M059J (cell line): Measurements from ENCODE around the gene HEMK1. TPM values are rescaled to one million over a fixed set of nuclear protein-coding genes. Genes with fewer than 3 reads are reported as not detected.

Experiments used
- DNase-seq: peaks from one replicate; pipeline ENCODE4 v3.0.0-alpha.2; 2012; ENCODE audit warnings: low read depth
- total RNA-seq: library from RNA; depleted of rRNA; stranded (reverse); fragments of >200 nt; shearing (Covaris generic); gene quantifications from 2 replicates; pipeline ENCODE4 v1.2.3, GENCODE V29; 2014

Gene HEMK1
- total RNA-seq, 1 experiment from 2014 or later: 7.3 TPM

DNA sequence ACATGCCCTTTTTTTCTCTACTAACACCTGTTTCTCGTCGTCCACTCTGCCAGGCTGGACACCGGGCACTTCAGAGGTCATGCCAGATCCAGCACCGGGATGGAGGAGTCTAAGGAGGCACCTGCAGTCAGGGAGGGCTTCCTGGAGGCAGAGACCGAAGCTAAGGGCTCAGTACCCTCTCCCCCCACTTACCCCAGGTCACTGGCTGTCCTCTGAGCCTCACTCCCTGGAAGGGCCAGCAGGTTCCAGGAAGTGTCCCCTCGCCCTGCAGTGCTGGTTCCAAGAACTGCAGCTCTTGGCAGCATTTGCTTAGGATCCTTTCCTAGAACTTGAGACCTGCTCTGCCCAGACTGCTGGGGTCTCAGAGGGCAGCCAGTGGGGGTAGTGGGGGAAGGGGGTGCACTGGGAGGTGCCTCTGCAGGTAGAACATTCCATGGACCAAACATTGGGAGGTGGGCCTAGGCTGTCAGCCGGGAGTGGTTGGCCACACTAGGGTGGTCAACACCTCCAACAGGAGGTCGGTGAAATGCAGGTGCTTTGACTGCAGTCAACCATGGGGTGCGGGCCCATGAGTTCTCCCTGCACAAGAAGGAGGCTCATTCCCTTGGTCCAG is 30.9 kb downstream of the HEMK1 start:
- DNase-seq: no peak

DNA sequence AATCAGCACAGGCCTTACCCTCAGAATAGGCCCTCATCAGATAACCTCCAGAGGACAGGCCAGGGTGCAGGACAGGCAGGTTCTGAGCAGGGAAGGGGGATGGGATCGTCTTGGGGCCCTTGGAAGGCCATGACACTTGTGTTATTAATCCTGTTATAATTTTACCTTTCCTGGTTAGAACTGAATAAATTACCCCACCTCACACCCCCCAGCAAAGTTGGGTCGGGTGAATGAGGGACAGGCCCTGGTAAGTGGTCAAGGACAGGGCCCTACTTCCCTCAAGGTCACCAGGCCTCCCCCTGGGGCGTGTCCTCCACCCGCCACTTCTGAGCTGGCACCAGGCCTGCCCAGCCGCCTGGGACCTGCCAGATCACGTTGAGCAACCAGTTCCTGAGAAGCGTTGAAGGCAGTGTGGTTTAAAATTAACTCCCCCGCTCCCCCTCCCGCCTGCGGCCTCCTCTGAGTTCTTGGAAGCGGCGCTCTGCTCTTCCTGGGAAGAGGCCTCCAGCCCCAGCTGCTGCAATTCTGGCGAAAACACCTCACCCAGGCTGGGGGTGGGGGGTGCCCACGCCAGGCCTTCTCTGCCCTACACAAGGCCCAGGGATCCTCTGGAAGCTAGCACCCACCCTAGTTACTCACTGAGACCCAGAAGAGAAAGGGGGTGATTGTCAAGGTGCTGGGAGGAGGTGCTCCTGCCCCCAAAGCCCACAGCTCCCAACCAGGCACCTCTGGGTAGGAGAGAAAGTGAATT is 31.7 kb downstream of the HEMK1 start:
- DNase-seq: peak; percentile 94

DNA sequence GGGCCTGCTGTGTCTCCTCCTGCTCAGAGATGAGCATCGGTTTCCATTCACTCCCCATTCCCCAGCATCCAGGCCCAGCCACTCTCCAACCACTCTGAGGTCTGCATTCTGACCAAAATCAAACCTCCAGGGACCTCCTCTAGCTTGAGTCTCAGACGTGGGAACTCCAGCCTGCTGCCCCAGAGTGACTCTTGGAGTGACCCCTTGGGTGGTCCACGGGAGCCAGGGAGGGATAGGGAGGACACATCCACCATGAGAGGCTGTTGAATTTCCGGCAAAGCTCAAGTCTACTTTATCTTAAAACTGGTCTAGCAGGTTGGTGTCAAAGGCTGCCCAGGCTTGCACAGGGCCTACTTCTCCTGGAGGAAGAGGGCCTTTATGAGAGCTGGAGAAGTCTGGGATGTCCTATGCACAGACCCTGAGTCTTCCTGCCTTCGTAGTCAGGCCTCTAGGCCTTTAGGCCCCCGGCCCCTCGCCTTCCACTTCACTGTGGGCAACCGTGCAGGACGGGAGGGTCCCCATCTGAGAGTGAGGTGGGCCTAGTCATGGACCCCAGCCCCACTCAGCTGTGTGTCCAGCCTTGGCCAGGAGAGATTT is 33.4 kb downstream of the HEMK1 start:
- no peak for DNase-seq

DNA sequence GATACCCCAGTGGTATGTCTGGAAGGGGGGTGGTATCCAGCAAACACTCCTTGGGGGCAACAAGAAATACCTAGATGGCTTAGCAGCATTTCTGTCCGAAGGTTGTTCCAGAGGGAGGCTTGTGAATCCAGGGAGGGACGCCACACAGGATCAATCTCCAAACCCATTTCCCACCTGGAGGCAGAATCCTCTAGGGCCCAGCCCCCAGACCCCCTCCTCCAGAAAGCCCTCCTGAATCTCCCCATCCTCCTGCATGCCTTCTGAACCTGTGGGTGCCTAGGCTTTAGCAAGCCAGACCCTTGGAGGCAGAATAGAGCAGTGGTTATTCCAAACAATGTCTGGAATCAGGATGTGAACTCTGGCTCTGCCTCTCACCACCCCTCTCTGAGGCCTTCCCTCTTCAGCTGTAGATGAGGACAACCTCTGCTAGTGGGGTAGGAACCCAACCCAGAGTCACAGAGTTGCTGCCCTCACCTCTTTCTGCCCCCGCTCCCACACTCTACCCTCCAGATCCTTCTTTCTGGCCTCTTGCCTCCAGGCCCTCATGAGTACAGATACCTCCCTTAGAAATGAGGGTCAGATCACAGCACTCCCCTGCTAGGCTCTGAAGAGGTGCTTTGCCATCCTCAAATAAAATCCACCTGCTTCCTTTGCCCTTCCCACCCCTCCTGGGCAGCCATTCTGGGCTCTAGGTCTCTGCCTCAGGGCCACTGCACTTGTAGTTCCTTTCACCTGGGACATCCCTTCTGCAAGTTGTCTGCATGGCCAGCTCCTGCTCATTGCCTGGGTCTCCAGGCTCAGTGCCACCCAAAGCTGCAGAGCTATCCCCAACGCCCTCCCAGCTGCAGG is 34.2 kb downstream of the HEMK1 start:
- DNase-seq: no peak

DNA sequence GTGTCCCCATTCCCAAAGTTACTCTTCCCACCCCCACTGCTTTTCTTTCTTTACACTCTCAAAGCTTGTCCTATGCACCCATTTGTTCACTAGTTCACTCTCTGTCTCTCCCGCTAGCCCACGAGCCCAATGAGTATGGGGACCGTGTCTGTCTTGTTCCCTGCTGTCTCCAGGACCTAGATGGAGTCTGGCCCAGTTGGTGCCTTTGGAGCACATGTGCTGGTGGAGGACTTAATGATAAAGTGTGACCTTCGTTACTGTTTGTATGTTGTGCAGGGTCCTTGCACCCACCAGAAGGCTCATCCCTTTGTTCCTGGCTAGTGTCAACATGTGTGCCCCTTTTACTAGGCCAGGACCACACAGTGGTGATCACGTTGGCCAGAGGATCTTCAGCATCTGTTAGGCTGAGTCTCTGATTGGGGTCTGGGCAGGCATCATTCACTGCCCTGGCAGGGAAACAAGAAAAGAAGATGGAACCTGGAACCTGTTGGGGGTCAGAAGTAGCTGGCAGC is 34.8 kb downstream of the HEMK1 start:
- no peak for DNase-seq

DNA sequence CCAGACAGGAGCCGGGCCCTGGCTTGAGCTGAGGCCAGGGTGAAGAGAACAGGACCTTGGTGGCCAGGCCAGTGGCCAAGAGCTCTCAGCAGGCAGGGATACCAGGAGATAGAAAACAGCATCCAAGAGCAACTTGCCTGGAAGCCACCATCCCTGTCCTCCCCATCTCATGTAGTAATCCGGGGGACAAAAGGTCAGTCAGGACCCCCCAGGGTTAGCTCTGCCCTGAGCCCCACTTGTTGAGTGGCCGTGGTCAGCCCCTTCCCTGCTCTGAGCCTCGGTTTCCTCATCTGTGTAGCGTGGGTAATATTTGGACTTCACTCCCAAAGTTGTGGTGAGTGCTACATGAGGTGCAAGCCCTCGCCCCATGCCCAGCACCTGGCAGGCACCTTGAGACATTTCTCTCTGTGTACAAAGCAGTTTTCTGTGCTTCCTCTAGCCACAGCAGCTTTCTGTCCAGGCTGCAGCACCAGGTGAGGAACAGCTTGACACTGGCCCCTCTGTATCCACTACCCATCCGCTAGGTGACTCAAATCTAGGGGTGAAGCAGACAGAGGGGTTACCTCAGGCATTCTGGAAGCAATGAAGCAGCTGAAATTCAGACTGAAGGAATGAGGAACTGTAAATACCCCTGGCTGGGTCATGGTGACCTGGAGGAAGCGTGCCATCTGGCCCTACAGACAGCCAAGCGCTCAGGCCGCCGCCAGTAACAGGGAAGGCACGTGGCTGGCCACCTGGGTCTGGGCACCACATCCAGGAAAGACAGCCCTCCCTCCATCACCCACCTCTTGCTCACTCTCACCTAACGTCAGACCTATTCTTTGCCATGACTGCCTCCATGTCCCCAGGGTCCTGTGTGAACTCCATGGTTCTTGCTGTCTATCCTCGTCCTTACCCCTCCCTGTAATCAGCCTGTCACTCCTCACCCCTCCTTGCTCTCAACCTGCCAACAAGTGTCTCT is 35.6 kb downstream of the HEMK1 start:
- DNase-seq: no peak

DNA sequence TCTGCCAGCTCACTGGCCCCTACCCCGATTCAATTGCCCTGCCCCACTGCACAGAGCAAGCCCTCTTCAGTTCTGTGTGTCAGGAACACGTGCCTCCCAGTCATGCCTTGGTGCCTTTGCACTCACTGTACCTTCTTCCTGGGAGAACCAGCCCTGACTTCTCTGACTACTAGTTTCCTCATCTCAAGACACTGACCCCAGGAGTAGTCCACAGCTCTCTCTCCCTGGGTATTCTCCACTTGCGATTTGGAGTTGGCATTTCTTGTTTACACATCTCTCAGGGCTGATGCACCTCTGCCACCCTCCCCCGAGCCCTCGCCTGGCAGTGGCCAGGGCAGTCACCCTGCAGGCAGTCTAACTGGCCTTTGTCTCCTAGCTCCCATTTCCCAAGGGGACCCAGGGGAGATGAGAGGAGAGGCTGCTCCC is 36.6 kb downstream of the HEMK1 start:
- no peak for DNase-seq

DNA sequence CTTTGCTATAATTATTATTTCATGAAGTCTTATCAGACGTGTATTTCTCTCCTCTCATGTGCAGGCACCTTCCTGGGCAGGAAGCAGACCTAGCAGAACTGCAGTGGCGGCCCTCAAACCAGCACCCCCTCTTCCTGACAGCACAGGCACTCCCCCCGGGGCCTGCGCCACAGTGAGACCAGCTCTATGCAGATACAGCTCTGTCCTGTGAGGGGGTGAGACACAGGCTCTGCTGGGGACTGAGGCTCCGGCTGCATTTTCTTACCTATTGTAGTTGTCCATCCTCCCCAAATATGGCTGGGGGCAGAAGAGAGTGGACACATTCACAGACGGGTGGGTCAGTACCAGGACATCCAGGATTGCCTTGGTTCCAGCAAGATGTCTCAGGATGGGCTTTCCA is 37.3 kb downstream of the HEMK1 start:
- no peak for DNase-seq

DNA sequence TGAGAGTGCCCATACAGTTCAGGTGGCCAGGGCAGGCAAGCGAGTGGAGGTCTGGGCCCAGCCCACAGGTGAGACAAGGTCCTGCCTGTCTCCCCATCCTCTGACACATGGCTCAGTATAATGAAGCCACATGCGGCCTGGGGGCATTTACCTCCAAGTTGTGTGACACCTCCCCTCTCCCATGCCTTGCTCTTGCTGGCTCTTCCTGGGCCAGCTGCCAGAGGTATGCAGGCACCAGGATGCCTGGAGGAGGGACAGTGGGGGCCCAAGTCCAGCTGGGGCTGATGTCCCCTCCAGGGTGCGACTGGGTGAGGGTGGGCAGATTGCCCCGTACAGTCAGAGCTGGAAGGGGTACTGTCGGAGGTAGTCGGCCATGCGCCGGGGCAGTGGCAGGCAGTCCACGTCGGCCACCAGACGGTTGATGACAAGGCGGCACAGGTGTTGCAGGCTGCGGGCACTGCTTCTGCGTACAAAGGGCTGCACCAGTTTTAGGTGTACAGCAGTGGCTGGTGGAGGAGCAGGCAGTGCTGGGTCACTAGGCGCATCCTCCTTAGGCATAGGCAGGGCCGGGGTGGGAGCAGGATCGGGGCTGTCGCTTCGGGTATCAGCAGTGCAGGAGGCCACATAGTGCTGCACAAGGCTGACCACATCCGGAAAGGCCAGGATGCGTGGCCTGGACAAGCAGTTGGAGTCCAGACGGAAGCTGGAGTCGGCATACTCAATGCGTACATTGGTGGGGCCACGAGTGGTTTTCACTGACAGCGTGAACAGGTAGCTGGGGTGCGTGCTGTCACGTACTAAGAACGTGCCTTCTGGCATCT is 38.2 kb downstream of the HEMK1 start:
- DNase-seq: peak; percentile 28

DNA sequence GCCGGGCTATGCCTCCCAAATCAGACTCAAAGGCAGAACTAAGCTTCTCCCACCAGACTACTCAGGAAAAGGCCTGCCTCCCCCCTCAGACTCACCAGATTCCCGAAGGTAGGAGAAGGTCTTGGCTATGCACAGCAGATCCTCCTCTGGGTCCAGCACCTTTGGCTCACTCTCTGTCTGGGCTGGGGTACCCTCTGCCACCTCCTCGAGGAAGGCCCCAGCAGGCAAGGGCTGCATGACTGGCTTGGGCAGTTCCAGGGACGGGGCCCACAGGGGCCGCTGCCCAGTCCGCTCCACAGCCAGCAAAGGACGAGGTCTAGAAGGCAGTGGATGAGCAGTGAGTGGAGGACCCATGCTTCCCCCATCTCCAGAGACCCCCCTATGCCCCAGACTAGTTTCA is 39.0 kb downstream of the HEMK1 start:
- no peak for DNase-seq

DNA sequence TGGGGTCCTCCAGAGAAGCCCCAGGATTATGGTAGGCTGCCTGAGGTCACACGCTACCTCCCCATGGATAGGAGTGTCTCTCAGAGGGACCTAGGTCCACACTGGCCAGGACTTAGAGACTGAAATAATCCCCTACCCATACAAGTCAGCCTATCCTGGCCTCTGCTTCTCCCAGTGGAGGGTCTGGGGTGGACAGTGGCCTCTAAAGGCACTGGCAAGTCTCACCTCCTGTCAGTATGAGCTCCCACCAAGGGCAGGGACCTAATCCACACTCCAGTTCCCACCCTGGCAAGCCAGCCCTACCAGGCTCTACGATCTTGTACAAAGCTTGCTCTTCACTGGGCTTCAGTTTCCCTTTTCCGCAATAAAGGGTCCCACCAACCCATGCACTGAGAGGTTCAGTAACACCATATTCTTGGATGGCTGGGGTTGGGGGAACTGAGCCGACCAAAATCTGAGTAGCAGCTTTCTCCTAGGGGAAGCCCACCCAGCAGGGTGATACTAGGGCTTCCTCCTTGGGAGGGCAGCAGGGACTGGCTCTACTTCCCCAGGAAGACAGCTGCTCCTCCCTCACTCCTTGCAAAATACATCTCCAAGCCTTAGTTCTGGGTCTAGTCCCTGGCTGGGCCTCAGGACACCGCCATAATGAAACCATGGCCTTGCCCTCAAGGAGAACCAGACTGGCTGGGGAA is 39.9 kb downstream of the HEMK1 start:
- DNase-seq: no peak

DNA sequence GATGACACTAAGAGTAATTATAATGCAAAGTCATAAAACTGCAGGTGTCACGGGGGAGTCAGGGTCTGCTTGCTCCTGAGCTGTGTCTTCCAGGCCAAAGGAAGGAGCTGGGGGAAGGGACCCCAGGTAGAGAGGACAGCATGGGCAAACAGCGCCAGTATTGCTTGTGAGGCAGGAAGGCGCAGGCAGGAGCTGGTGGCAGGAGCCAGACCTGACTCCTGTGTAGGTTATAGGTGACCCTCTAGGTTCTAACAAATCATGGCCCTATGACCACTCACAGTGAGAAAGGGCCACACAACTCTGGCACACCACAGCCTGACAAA is 40.4 kb downstream of the HEMK1 start:
- DNase-seq: no peak

DNA sequence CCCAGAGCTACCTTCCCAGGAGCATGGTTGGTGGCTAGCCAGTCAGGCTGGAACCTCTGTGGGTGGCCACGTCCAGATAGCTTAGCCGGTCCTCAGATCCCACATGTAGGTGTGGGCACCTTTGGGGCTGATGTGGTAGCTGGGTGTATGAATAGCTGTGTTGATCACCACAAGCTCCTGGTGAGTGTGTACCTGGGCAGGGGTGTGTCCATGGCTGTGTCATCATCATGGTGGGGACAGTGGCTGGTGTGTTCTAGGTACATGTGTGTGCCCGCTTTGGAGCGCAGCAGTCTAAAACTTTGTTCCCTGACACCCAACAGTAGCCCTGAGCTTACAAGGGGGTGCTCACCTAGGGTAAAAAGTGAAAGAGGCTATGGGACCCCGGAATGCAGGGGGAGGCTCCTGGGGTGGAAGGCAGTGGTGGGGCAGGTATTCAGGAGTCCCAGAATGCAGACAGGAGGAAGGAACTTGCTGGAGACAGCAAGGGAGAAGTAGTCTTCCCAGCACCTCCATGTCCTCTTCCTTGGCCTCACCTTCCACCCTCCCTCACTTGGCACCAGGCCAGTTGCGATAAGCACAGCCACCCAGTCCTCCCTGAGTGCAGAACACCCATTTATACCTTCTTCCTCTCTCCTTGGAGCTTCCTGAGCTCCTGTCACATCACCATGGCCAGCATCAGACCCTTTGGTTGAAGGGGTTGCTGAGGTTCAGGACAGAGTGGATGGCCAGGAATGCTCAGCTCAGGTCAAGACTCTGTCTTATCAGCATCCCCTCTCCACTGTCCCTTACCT is 41.1 kb downstream of the HEMK1 start:
- no peak for DNase-seq

DNA sequence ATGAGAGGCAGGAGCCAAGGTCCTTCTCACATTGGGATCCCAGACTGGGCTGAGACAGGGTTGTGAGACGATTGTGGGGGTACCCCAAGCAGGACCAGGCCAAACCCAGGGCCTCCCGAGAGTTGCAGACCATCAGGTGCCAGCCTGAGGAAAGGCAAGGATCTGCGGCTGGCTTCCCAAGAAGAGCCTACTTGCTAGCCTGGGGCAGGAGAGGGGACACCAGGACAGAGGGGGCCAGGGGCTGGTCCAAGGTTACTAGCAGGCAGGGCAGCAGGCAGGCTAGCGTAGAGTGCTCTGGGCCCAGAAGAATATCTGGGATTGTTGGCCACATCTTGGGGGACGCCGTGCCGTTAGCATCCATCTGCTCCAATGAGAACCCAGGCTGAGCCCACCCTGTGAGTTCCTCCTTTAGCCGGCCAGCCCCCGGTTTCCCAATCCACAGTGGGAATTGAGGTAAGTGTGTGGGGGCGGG is 41.7 kb downstream of the HEMK1 start:
- no peak for DNase-seq

DNA sequence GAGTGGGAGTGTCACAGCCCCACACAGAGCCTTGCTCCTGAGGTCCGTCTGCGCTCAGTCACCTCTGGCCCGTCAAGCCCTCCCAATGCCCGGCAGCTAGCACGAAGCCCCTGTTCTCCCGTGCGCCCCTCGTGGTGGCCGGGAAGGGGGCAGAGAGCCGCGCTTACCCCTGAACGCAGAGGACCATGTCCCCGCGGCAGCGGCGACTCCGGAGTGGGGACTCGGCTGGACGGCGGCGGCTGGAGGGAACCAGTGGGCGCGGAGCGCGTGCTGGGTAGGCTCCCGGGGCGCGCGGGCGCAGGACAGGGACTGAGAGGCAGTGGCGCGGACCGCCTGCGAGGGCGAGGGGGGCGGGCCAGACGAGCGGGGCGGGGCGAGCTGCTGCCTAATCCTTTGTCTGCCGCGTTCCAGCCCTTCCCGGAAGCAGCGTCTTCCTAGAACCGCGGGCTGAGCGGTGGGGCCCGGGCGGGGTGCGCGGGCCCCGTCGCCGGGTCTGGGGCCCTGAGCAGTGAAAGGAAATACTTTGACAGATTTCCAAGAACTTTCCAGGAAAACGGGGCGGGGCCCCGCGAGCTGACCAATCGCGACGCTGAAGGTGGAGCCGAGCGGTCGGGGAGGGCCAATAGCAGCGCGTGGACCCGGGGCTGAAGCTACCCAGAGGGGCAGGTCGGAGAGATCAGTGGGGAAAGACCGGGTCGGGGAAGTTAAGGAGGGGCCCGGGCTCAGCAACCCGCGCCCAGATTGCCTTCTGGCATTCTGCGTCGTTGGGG is 42.3 kb downstream of the HEMK1 start, which contains the start of gene CISH:
Gene CISH (minus strand): TSS at position 311 of the 770 bp plus-strand sequence. CDS start 124 bp downstream, at position 187.
- peak; percentile 88 for DNase-seq

DNA sequence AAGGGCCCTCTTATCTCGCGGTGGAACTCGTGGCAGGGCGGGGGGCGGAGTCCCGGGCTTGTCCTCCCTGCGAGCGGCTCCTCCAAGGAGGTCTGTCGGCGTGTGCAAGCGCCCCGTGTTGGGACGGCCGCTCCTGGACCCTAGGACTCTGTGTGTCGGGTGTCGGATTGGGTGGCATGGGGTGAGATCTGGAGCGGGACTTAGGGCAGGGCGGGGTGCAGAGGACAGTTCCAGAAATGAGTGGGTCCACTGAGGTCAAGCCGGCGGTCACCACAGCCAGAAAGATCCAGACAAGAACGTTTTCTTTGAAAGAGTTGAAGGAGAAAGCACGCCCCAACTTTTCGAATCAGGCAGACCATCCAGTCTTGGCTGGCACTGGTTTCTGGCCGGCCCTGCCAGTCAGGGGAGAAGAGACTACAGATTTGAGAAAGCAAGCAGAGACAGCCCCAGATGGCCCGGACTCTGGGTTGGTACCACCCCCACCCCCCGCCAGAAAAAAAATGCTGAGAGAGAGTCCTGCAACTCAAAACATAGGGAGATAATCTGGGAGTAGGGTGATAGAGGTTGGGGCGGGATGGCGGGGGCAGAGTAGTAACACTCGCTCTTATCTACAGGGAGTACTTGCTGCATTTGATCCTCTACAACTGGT is 43.0 kb downstream of the HEMK1 start:
- DNase-seq: no peak
